ENCODE data around the gene PLXNA4.

GRCh38 chr7:132537456-132538145, 38.7 kb downstream of the PLXNA4 start:
- TF ChIP-seq, protein P1, sequence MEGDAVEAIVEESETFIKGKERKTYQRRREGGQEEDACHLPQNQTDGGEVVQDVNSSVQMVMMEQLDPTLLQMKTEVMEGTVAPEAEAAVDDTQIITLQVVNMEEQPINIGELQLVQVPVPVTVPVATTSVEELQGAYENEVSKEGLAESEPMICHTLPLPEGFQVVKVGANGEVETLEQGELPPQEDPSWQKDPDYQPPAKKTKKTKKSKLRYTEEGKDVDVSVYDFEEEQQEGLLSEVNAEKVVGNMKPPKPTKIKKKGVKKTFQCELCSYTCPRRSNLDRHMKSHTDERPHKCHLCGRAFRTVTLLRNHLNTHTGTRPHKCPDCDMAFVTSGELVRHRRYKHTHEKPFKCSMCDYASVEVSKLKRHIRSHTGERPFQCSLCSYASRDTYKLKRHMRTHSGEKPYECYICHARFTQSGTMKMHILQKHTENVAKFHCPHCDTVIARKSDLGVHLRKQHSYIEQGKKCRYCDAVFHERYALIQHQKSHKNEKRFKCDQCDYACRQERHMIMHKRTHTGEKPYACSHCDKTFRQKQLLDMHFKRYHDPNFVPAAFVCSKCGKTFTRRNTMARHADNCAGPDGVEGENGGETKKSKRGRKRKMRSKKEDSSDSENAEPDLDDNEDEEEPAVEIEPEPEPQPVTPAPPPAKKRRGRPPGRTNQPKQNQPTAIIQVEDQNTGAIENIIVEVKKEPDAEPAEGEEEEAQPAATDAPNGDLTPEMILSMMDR (optimal IDR thresholded peaks at IDR 0.05 in 1 of 3, IDR thresholded peaks at IDR 0.05 in 1 of 3, conservative IDR thresholded peaks at IDR 0.05 in 1 of 3; ENCODE audit: extremely low read depth in 1 of 3, insufficient read depth in 2 of 3, low read length in 3 of 3) = no peak
- TF ChIP-seq EZH2 (IDR thresholded peaks at IDR 0.05; ENCODE audit: low read length) = no peak

All from keratinocyte (primary cell).